ACHN (cell line): Measurements from ENCODE around the gene SERINC5.
A peak's percentile ranks its signal among the peaks of the same experiment; 100 is the strongest.
"Not testable (repeated sequence)": the region's sequence is repeated elsewhere in the genome, so short reads cannot be mapped to it uniquely, and the experiment has no call there.

ENCODE experiments used
- DNase-seq: peaks from one replicate; pipeline ENCODE4 v3.0.0-alpha.2; 2015
- in situ Hi-C: cut with HindIII; loops from 2 replicates; pipeline ENCODE4 v1.10.0; 2017; ENCODE audit warnings: low sequenced_read_pairs, low pct_ligation_motif_present, low pct_unique_long_range_greater_than_20kb

SERINC5 gene

DNA sequence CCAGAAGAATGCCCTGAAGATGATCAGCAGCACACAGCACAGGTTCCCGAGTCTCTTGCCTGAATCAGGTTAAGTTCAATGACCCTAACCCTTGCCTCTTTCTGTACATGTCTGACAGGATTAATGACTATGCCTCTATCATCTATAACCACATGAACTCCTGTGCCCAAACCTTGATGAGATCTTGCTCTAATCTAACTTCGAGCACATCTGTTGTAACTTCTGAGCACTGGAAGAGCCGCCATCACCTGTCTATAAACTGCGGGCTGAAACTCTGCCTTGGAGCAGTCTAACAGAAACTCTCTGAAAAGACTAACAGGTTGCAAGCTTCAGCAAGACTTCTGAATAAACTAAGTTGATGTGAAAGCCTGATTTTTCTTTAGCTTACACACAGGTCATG, 44.5 kb downstream of the SERINC5 start:
- in situ Hi-C loops, result no loop called here
- no peak for DNase-seq

DNA sequence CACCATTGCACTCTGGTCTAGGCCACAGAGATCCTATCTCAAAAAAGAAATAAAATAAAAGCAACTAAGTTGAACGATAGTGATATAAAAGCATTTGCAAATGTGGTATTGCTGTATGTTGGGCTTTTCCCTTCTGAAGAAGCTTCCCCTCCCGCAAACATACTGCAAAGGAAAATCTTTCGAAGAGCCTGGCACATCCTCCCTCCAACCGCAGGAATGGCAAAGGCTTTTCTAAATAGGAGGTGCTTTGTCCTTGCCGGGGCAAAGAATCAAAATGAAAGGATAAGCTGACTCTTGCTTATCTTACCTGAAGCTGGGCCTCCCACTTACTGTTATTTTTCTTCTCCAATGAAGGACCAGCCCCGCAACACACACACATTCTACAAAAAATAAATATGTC, 45.8 kb downstream of the SERINC5 start:
- in situ Hi-C loops, result no loop called here
- no peak for DNase-seq

DNA sequence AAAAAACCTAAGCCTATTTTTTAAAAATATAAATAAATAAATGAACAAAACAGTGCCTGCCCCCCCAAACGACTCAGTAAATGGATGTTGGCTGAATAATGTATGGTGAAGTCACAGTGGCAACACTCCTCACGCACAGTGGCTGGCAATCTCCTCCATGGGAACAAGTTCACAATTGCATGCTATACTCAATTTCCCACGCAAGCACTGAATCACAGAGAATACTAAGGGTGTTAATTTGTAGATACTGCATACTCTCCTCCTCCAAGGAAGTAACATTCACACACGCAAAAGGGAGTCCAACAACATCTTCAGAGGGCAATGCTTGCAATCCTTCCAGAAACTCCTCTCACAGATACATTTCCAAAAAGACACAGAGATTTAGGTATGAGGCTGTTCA, 47.5 kb downstream of the SERINC5 start:
- in situ Hi-C loops, result no loop called here
- DNase-seq, result no peak

DNA sequence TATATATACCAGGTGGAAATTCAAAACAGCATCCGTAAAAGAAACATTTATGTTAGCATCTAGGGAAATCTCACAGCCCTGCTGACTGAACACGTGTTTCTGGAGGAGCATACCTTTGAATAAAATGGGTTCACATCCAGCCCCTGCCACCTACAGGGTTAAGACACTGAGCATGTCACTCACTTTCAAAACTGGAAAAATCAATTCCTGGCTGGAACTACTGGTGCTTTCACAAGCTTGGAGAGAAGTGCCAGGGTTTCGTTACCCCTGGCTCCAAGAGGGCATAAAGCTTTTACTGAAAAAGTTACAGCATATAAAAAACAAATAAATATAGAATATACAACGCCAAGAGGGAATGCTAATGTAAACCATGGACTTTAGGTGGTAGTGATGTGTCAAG, 48.0 kb downstream of the SERINC5 start:
- in situ Hi-C loops, result no loop called here
- DNase-seq, result no peak

DNA sequence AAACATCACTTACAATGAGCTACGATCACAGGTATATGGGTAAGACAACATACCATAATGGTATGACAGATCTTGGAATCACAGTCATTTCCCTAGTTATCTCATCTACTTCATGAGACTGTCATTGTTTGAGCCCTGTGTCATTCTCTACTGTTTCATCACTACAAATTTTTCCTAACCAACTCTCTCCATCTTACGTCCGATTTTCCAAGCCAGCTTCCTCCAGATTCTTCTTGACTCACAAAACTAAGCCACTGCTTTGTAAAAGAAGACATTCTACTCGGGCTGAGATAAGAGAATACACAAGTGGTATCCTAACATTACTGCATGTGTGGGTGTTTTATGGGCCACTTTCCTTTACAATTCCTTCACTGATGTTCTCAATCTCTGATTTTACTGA, 49.6 kb downstream of the SERINC5 start:
- in situ Hi-C loops, result no loop called here
- DNase-seq, result no peak

GRCh38 chr5:80205846-80206245, 50.0 kb downstream of the SERINC5 start:
- DNase-seq, result no peak
- in situ Hi-C loops, result no loop called here

DNA sequence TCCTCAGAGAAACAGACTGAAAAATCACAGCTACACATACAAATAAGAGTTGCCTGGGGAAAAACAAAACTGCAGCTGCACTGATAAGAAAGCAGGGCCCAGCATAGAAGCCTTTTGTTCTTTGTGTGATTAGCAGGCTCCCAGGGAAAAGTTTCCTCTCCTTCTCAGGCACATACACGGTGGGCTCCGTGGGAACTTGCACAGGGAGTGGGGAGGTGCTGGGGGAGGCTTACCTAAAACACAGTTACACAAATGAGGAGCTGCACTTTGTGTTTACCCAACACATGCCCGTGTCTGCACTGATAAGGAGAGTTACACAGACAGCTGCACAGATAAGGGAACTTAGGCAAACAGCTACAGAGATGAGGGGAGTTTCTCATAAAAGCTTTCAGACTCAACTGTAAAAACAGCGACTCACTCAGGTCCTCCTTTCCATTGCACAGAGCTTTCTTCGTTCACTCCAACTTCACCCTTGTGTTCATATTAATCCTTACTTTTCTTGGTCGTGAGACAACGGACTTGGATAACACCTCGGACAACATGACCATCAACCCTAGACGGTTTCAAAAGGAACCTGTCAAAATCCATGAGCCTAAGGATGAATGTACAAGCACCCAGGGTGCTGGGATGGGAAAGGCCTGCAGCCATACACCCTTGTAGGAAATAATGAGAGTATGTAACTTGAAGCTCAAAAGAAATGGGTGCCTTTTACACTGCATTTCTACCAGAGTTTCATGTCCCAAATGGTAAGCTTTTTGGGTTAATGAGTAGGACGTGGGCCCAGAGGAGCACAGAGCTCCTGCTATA, 50.8 kb downstream of the SERINC5 start:
- in situ Hi-C loops, result no loop called here
- no peak for DNase-seq

- in situ Hi-C loops, DNase-seq: not testable (repeated sequence)
These were observed 54.1 kb downstream of the SERINC5 start for GRCh38 chr5:80201763-80202162.

DNA sequence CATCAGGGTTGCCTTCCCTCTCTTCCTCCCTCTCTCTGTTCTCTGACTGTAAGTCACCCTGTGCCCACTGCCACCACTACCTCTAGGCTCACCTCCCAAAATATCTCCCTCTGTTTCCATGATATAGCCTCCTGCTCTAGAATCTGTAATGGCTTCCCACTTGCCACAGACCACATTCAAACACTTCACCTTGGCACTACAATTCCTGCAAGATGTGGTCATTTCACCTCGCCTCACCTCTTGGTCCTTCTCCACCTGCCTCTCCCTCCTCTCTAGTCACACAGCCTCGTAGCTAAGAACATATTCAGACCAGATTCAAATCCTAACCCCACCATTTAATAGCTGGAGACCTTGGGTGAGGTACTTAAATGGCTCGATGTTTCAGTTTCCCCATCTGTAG, 56.9 kb downstream of the SERINC5 start:
- in situ Hi-C loops, result no loop called here
- no peak for DNase-seq

GRCh38 chr5:80198399-80198798, 57.4 kb downstream of the SERINC5 start:
- no peak for DNase-seq
- in situ Hi-C loops, result no loop called here

DNA sequence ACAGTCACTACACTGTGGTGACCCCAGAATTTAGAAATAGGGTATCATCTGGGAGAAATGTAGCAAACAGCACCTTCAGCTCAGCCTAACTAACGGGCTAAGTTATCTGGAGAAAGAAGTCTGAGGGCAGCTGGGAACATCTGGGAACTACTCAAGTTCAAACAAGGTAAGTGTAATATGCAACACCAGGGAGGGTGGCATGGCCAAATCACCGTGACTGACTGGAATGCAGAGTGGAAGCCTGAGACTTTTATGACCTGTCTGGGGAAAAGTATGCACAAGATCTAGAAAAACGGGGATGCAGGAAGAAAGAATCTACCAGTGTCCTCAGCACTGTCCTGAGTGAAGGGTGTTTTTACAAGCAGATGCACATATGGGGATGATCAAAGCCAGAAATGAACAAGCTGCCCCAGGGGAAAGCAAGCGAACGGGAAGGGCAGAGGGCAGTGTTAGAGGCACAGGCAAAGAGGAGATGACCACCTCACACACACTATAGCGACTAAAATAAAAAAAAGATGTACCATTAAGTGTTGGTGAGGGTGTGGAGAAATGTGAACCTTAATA, 59.9 kb downstream of the SERINC5 start:
- DNase-seq, result no peak
- in situ Hi-C loops, result no loop called here

GRCh38 chr5:80194468-80194867, 61.4 kb downstream of the SERINC5 start:
- in situ Hi-C loops, result no loop called here
- DNase-seq, result no peak

DNA sequence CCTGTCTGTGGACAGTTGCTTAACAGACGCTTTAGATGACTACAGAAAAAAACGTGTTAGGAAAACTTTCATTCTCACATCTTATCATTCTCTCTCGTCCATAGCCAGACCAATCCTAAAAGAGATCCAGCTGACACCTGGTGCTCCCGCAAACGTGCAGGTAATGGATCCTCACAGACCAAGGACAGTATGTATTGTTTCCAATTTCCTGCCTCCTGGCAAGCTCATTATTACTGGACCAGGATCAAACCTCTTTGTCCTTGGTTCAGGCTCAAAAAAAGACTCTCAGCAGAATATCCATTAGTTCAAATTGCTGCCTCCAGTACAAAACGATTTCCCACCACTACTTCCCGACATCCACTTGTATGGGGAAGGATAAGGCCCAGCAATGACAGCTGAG, 62.4 kb downstream of the SERINC5 start:
- in situ Hi-C loops, result no loop called here
- no peak for DNase-seq

- peak; percentile 24 for DNase-seq
- in situ Hi-C loops, result no loop called here
These were observed 63.2 kb downstream of the SERINC5 start for GRCh38 chr5:80192507-80193241.

DNA sequence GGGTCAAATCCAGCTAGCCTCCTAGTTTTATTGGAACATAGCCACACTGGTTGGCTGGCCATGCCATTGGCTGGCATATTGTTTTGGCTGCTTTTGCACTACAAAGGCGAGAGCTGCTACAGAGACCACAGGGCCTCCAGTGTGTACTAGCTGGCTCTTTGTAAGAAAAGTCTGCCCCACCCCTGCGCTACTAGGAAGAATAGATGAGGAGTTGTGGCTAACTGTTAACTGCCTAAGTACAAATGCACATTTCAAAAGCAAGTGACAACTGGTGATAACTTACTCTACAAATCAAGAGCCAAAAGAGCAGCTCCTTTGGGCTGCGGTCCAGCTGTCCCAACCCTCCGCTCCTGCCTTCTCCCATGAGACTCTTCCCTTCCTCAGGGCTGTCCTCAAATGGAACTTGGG, 63.9 kb downstream of the SERINC5 start:
- in situ Hi-C loops, result no loop called here
- DNase-seq, result no peak

- in situ Hi-C loops, result no loop called here
- no peak for DNase-seq
These were observed 64.5 kb downstream of the SERINC5 start for GRCh38 chr5:80191397-80191796.

GRCh38 chr5:80190960-80191359, 64.9 kb downstream of the SERINC5 start:
- DNase-seq, result no peak
- in situ Hi-C loops, result no loop called here

DNA sequence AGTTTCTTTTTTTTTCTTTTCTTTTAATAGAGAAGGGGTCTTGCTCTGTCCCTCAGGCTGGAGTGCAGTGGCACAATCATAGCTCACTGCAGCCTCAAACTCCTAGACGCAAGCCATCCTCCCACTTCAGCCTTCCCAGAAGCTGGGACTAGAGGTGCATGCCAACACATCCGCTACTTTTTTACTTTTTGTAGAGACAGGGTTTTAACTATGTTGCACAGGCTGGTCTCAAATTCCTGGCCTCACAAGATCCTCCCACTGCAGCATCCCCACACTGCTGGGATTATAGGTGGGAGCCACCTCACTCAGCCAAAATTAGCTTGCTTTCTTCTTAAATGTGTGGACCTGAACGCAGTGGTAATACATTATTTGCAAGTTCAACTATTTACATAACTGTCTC, 66.1 kb downstream of the SERINC5 start:
- DNase-seq, result no peak
- in situ Hi-C loops, result no loop called here

GRCh38 chr5:80189201-80189600, 66.6 kb downstream of the SERINC5 start:
- in situ Hi-C loops, result no loop called here
- no peak for DNase-seq
